Measurements from ENCODE around the gene EVPL.
"Not testable (repeated sequence)": the region's sequence is repeated elsewhere in the genome, so short reads cannot be mapped to it uniquely, and the experiment has no call there.

Gene EVPL

GRCh38 chr17:75996665-75997590 is 30.2 kb downstream of the EVPL start:
- DNase-seq (ENCODE audit: low spot score) = peak; percentile 44

GRCh38 chr17:75995385-75995925 is 31.7 kb downstream of the EVPL start:
- DNase-seq (ENCODE audit: low spot score) = no peak

GRCh38 chr17:75994802-75995370 is 32.2 kb downstream of the EVPL start:
- DNase-seq (ENCODE audit: low spot score) = no peak

DNA sequence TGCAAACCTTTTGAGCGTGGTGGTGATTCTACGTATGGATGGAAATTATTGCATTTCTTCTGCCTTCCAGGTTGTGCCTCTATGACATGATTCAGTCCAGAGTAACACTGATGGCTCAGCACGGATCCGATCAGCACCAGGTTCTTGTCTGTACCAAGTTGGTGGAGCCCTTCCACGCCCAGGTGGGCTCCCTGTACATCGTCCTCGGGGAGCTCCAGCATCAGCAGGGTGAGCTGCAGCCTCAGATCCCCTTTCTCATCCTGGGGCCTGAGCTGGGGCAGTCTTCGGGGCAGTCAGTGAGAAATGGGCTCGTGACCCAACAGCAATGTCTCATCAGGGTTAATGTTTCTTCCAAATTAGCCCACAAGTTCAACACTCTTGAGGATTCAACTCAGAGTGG is 35.7 kb downstream of the EVPL start:
- DNase-seq (ENCODE audit: low spot score) = no peak

- no peak for DNase-seq (ENCODE audit: low spot score)
Measured at GRCh38 chr17:75987041-75987440, 40.1 kb downstream of the EVPL start.

DNA sequence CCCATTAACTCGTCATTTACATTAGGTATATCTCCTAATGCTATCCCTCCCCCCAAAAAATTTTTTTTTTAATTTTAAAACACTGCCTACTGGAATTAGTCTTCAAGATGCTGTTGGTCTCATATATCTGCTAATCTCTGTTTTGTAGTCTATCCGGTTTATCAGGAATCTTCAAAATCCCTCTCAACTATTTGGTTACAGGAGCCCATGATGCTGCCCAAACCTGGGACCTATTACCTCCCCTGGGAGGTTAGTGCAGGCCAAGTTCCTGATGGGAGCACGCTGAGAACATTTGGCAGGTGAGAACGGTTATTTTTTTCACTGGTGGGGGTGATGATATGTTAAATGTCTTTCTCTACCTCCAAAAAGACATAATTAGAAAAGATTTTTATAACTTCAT is 41.1 kb downstream of the EVPL start:
- DNase-seq (ENCODE audit: low spot score) = no peak

- no peak for DNase-seq (ENCODE audit: low spot score)
Measured at GRCh38 chr17:75983501-75984181, 43.5 kb downstream of the EVPL start.

GRCh38 chr17:75981019-75981615 is 46.0 kb downstream of the EVPL start:
- no peak for DNase-seq (ENCODE audit: low spot score)

GRCh38 chr17:75980188-75981018 is 46.7 kb downstream of the EVPL start:
- DNase-seq (ENCODE audit: low spot score) = no peak

DNA sequence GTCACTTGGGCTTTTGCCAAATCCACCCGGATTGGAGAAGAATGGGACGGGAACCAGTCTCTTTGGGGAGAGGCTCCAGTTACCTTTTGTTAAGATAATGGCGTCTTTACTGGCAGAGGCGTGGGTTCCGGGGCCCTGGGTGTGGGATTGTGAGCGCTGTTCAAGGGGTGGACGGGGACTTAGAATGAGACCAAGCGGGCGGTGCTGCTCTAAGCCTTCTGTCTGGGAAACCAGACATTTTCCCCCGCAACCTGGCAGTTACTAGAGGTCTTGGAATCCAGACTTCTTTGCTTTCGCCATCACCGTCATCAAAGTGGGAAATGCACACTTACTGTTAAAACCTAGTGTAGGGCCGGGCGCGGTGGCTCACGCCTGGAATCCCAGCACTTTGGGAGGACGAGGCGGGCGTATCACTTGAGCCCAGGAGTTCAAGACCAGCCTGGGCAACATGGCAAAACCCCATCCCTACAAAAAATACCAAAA is 47.4 kb downstream of the EVPL start:
- DNase-seq (ENCODE audit: low spot score) = no peak

- DNase-seq (ENCODE audit: low spot score) = peak; percentile 96
Measured at GRCh38 chr17:75978938-75979704, 48.0 kb downstream of the EVPL start, which contains the start of the genes ACOX1 and TEN1. Gene ACOX1, minus strand, starts transcription at chr17:75979166. Its CDS starts 93 bp downstream, at chr17:75979073. Gene TEN1, plus strand, starts transcription at chr17:75979240. Its CDS starts 6,953 bp downstream, at chr17:75986193.

DNA sequence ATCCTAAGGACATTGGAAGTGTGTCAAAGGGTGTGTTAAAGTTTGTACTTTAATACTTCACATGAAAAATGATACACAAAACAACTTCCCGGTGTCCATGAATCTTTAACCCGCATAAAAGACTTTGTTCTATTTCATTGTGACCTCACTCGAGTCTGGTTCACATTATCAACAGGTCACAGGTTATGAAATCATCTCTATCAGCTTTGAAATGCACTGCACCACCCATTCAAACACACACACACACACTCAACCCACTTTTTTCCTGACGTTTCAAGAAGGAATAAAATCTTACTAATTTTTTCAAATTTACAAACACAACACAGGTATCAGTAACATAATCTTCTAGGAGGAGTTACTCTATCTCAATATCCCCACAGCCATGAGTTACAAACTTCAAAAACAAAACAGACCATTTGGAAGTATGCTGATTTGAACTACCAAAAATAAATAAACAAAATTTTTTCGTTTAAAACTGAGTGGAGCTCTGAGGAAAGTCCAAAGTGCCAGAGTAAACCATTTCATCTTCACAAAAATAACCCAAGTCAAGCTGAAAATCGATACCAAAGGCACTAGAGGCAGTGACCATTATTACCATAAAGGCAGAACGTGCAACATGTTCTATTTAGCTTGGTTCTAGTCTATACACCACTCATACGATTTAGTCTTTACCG is 50.8 kb downstream of the EVPL start:
- no peak for DNase-seq (ENCODE audit: low spot score)

DNA sequence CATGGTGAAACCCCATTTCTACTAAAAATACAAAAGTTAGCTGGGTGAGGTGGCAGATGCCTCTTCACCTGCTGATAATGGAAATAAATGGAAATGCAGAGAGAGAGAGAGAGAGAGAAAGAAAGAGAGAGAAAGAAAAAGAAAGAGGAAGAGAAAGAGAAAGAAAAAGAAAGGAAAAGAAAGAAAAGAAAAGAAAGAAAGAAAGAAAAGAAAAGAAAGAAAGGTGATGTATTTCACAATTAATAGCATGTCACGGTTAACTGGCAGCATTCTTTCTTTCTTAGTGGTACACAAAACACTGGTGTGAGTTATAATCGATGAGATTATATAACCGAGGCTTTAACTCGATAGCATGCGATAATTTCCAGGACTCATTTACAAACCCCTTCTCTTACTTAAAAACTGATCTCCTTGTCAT is 51.3 kb downstream of the EVPL start:
- DNase-seq (ENCODE audit: low spot score) = no peak

DNA sequence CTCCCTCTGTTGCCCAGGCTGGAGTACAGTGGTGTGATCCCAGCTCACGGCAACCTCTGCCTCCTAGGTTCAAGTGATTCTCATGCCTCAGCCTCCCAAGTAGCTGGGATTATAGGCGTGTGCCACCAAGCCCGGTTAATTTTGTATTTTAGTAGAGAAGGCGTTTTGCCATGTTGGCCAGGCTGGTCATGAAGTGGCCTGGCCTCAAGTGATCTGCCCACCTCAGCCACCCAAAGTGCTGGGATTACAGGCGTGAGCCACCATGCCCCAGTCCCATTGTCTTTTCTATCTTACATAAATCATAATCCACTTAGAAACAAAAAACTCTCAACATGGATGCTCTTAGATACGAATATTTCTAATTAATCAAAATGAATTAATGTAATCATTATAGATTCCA is 51.9 kb downstream of the EVPL start:
- not testable (repeated sequence) for DNase-seq (ENCODE audit: low spot score)

DNA sequence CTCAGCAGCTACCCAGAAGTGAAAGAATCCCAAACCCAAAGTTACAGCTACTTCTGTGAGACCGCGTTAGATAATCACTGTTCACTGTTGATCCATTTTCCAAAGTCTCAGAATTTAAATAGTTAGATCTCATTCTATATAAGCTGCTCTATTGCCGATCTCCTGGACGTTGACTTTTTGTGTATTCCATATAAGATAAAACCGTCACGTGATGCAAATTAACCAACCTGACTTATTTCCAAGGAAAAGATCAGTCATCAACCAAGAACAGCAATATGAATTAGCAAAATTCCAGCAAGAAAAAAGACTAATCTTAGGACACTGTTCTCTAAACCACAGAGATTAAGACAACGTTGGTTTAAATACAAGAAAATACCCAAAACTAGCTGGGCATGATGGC is 56.5 kb downstream of the EVPL start:
- DNase-seq (ENCODE audit: low spot score) = no peak

- DNase-seq (ENCODE audit: low spot score) = no peak
Measured at GRCh38 chr17:75970011-75970523, 57.0 kb downstream of the EVPL start.

DNA sequence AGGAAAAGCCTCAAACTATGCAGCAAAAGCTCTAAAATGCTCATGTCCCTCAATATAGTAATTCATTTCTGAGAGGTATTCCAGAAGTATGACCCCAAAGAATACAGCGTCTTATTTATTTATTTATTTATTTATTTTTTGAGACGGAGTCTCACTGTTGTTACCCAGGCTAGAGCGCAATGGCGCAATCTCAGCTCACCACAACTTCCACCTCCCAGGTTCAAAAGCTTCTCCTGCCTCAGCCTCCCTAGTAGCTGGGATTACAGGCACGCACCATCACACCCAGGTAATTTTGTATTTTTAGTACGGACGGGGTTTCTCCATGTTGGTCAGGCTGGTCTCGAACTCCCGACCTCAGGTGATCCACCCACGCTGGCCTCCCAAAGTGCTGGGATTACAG is 58.1 kb downstream of the EVPL start:
- DNase-seq (ENCODE audit: low spot score) = not testable (repeated sequence)

- DNase-seq (ENCODE audit: low spot score) = no peak
Measured at GRCh38 chr17:75965468-75965867, 61.6 kb downstream of the EVPL start.

- DNase-seq (ENCODE audit: low spot score) = no peak
Measured at GRCh38 chr17:75959839-75960511, 67.1 kb downstream of the EVPL start.

Data from activated CD4-positive, alpha-beta T cell treated with anti-CD3 and anti-CD28 coated beads, Interleukin-2, Interleukin-4, amounts not matched to agents 100 ng/mL and 50 ng/mL, durations not matched to agents 16 hours and 8 hours (primary cell).